Measurements from ENCODE around the gene ELP4.

Gene ELP4

GRCh38 chr11:31763296-31763695 lies 253.7 kb downstream of the ELP4 start:
- H2AFZ ChIP-seq (ENCODE audit: low read length): no peak overlapping the region
- H3K4me1 ChIP-seq (ENCODE audit: insufficient read depth, low read length, poor library complexity, severe bottlenecking): no peaks in the 10 kb centered on the region
- H3K36me3 ChIP-seq (ENCODE audit: insufficient read depth, low read length): no peaks in the 10 kb centered on the region
- no peaks in the 10 kb centered on the region for H3K9me2 ChIP-seq (replicated peaks; ENCODE audit: low read depth, low read length)
- H3K79me2 ChIP-seq (ENCODE audit: insufficient read depth, low read length): no peaks in the 10 kb centered on the region
- H3K9ac ChIP-seq (ENCODE audit: low read depth, low read length, poor library complexity, severe bottlenecking): no peak overlapping the region
- no peaks in the 10 kb centered on the region for H3K9me3 ChIP-seq (ENCODE audit: insufficient read depth, low read depth, low read length)
- no peak overlapping the region for H3K4me2 ChIP-seq (ENCODE audit: low read depth, low read length, poor library complexity, severe bottlenecking)
- no peak overlapping the region for H3K4me3 ChIP-seq (ENCODE audit: low read length, poor library complexity, severe bottlenecking)
- no peak for TF ChIP-seq EZH2phosphoT487 (IDR thresholded peaks at IDR 0.05; ENCODE audit: borderline replicate concordance)
- no peak for TF ChIP-seq CTCF (conservative IDR thresholded peaks at IDR 0.05; ENCODE audit: low read length)
- H4K20me1 ChIP-seq (ENCODE audit: insufficient read depth, low read length, poor library complexity, severe bottlenecking): no peaks in the 10 kb centered on the region
- H3F3A ChIP-seq (ENCODE audit: low read depth): no peaks in the 10 kb centered on the region
- no peaks in the 10 kb centered on the region for H3K27me3 ChIP-seq (ENCODE audit: insufficient read depth, low read length, poor library complexity, severe bottlenecking)

GRCh38 chr11:31764261-31764660 lies 254.7 kb downstream of the ELP4 start:
- H3K9me2 ChIP-seq (replicated peaks; ENCODE audit: low read depth, low read length): no peaks in the 10 kb centered on the region
- H3K9me3 ChIP-seq (ENCODE audit: insufficient read depth, low read depth, low read length): no peaks in the 10 kb centered on the region
- no peak overlapping the region for H3K4me3 ChIP-seq (ENCODE audit: low read length, poor library complexity, severe bottlenecking)
- H3K79me2 ChIP-seq (ENCODE audit: insufficient read depth, low read length): no peaks in the 10 kb centered on the region
- H4K20me1 ChIP-seq (ENCODE audit: insufficient read depth, low read length, poor library complexity, severe bottlenecking): no peaks in the 10 kb centered on the region
- no peaks in the 10 kb centered on the region for H3K36me3 ChIP-seq (ENCODE audit: insufficient read depth, low read length)
- H2AFZ ChIP-seq (ENCODE audit: low read length): no peak overlapping the region
- no peaks in the 10 kb centered on the region for H3K27me3 ChIP-seq (ENCODE audit: insufficient read depth, low read length, poor library complexity, severe bottlenecking)
- H3K9ac ChIP-seq (ENCODE audit: low read depth, low read length, poor library complexity, severe bottlenecking): no peak overlapping the region
- no peak overlapping the region for H3K4me2 ChIP-seq (ENCODE audit: low read depth, low read length, poor library complexity, severe bottlenecking)
- H3F3A ChIP-seq (ENCODE audit: low read depth): no peaks in the 10 kb centered on the region
- no peaks in the 10 kb centered on the region for H3K4me1 ChIP-seq (ENCODE audit: insufficient read depth, low read length, poor library complexity, severe bottlenecking)
- no peak for TF ChIP-seq CTCF (conservative IDR thresholded peaks at IDR 0.05; ENCODE audit: low read length)
- no peak for TF ChIP-seq EZH2phosphoT487 (IDR thresholded peaks at IDR 0.05; ENCODE audit: borderline replicate concordance)

GRCh38 chr11:31764766-31765165 lies 255.2 kb downstream of the ELP4 start:
- no peak for TF ChIP-seq CTCF (conservative IDR thresholded peaks at IDR 0.05; ENCODE audit: low read length)
- TF ChIP-seq EZH2phosphoT487 (IDR thresholded peaks at IDR 0.05; ENCODE audit: borderline replicate concordance): no peak
- H3K36me3 ChIP-seq (ENCODE audit: insufficient read depth, low read length): no peaks in the 10 kb centered on the region
- H3K79me2 ChIP-seq (ENCODE audit: insufficient read depth, low read length): no peaks in the 10 kb centered on the region
- H3F3A ChIP-seq (ENCODE audit: low read depth): no peaks in the 10 kb centered on the region
- no peaks in the 10 kb centered on the region for H3K9me3 ChIP-seq (ENCODE audit: insufficient read depth, low read depth, low read length)
- no peak overlapping the region for H3K4me2 ChIP-seq (ENCODE audit: low read depth, low read length, poor library complexity, severe bottlenecking)
- no peaks in the 10 kb centered on the region for H3K9me2 ChIP-seq (replicated peaks; ENCODE audit: low read depth, low read length)
- no peak overlapping the region for H3K9ac ChIP-seq (ENCODE audit: low read depth, low read length, poor library complexity, severe bottlenecking)
- no peaks in the 10 kb centered on the region for H3K4me1 ChIP-seq (ENCODE audit: insufficient read depth, low read length, poor library complexity, severe bottlenecking)
- no peaks in the 10 kb centered on the region for H4K20me1 ChIP-seq (ENCODE audit: insufficient read depth, low read length, poor library complexity, severe bottlenecking)
- H3K4me3 ChIP-seq (ENCODE audit: low read length, poor library complexity, severe bottlenecking): no peak overlapping the region
- no peak overlapping the region for H2AFZ ChIP-seq (ENCODE audit: low read length)
- no peaks in the 10 kb centered on the region for H3K27me3 ChIP-seq (ENCODE audit: insufficient read depth, low read length, poor library complexity, severe bottlenecking)
